Adipose tissue (tissue), 3 donors: ENCODE results near the gene SPARC. TPM values are rescaled to one million over a fixed set of nuclear protein-coding genes. Genes with fewer than 3 reads are reported as not detected.

Source experiments
- H3K27ac ChIP-seq: one replicate; pipeline ENCODE4 v1.5.1; 2013; ENCODE audit warnings: low read depth, low read length
- WGBS, 3 donors: extraction: QIAGEN DNeasy Blood & Tissue Kit; methylation state at CpG; one replicate each; pipeline ENCODE4 v1.1.7; 2013; 5-methylcytosine and 5-hydroxymethylcytosine counted together
- polyA plus RNA-seq, 3 donors: library from polyadenylated mRNA; stranded (reverse); fragments of 200-250 nt; gene quantifications; one replicate each; pipeline ENCODE4 v1.2.3, GENCODE V29; 2013
- donor health status: healthy with polysubstance abuse.
- donor health status: Bipolar disorder and iron deficiency.
- donor health status: healthy.

SPARC gene
- polyA plus RNA-seq, 3 donors = 192 to 1,569 (median 654) TPM

- WGBS, 3 donors = 58 to 69% (median 64%) methylated on average over 3 of the region's 3 CpGs
- H3K27ac ChIP-seq = no peak overlapping the region
These were observed 44.1 kb downstream of the SPARC start for GRCh38 chr5:151642472-151643140.

GRCh38 chr5:151638619-151639018 is 48.1 kb downstream of the SPARC start:
- H3K27ac ChIP-seq = no peak overlapping the region
- 73 to 92% (median 76%) methylated on average over 4 of the region's 4 CpGs for WGBS, 3 donors

GRCh38 chr5:151637676-151638075 is 49.0 kb downstream of the SPARC start:
- H3K27ac ChIP-seq = no peak overlapping the region
- WGBS, 3 donors = 72 to 74% (median 72%) methylated on average over 5 of the region's 5 CpGs

GRCh38 chr5:151633892-151634291 is 52.8 kb downstream of the SPARC start:
- 62 to 100% (median 86%) methylated on average over 1 of the region's 1 CpG for WGBS, 3 donors
- H3K27ac ChIP-seq = no peak overlapping the region

- H3K27ac ChIP-seq = no peak overlapping the region
- WGBS, 3 donors = 55 to 77% (median 60%) methylated on average over 8 of the region's 8 CpGs
These were observed 53.8 kb downstream of the SPARC start for GRCh38 chr5:151632941-151633340.

- no peak overlapping the region for H3K27ac ChIP-seq
- 65 to 71% (median 70%) methylated on average over 15 of the region's 15 CpGs for WGBS, 3 donors
These were observed 54.2 kb downstream of the SPARC start for GRCh38 chr5:151632524-151632923.

- no peak overlapping the region for H3K27ac ChIP-seq
- 92 to 95% (median 93%) methylated on average over 5 of the region's 5 CpGs for WGBS, 3 donors
These were observed 54.8 kb downstream of the SPARC start for GRCh38 chr5:151631941-151632340.

GRCh38 chr5:151630088-151630487 is 56.6 kb downstream of the SPARC start:
- no peak overlapping the region for H3K27ac ChIP-seq

- H3K27ac ChIP-seq = no peak overlapping the region
These were observed 58.4 kb downstream of the SPARC start for GRCh38 chr5:151628112-151628823.

GRCh38 chr5:151627650-151628049 is 59.1 kb downstream of the SPARC start:
- WGBS, 3 donors = 78 to 88% (median 81%) methylated on average over 6 of the region's 6 CpGs
- no peak overlapping the region for H3K27ac ChIP-seq

More at GRCh38 chr5:151628112-151628823, 58.4 kb downstream of the SPARC start:
- WGBS, 3 donors = 62 to 80% (median 64%) methylated on average over 7 of the region's 7 CpGs

GRCh38 chr5:151625285-151625684 is 61.4 kb downstream of the SPARC start:
- WGBS, 3 donors = 76 to 86% (median 83%) methylated on average over 9 of the region's 9 CpGs
- H3K27ac ChIP-seq = no peak overlapping the region

- H3K27ac ChIP-seq = no peak overlapping the region
- 49 to 64% (median 62%) methylated on average over 8 of the region's 8 CpGs for WGBS, 3 donors
These were observed 62.2 kb downstream of the SPARC start for GRCh38 chr5:151624476-151624875.

- H3K27ac ChIP-seq = no peak overlapping the region
- 65 to 80% (median 69%) methylated on average over 12 of the region's 12 CpGs for WGBS, 3 donors
These were observed 64.2 kb downstream of the SPARC start for GRCh38 chr5:151622367-151623088.

- no peak overlapping the region for H3K27ac ChIP-seq
- WGBS, 3 donors = 82 to 87% (median 86%) methylated on average over 6 of the region's 6 CpGs
These were observed 66.3 kb downstream of the SPARC start for GRCh38 chr5:151620461-151620840.

GRCh38 chr5:151619812-151620460 is 66.8 kb downstream of the SPARC start:
- H3K27ac ChIP-seq = no peak overlapping the region
- WGBS, 3 donors = 50 to 71% (median 64%) methylated on average over 6 of the region's 6 CpGs

GRCh38 chr5:151618907-151619306 is 67.8 kb downstream of the SPARC start:
- WGBS, 3 donors = 45 to 61% (median 59%) methylated on average over 2 of the region's 2 CpGs
- no peak overlapping the region for H3K27ac ChIP-seq

- WGBS, 3 donors = 65 to 78% (median 73%) methylated on average over 3 of the region's 3 CpGs
- H3K27ac ChIP-seq = no peak overlapping the region
These were observed 68.6 kb downstream of the SPARC start for GRCh38 chr5:151617841-151618710.

- no peak overlapping the region for H3K27ac ChIP-seq
- WGBS, 3 donors = 84 to 89% (median 89%) methylated on average over 6 of the region's 6 CpGs
These were observed 69.3 kb downstream of the SPARC start for GRCh38 chr5:151617383-151617840.
